OCI-LY1 (cell line): ENCODE results near the gene ZNF550.

ENCODE experiments used
- EZH2 ChIP-seq: fragments of 200-600 bp; sonication (generic), shearing (Covaris generic); IDR thresholded peaks from 2 replicates; pipeline ENCODE4 v1.8.0; 2017; ENCODE audit warnings: borderline replicate concordance, mixed run types, mild to moderate bottlenecking, antibody characterized with exemption, low read length, moderate library complexity, mixed read lengths
- TF ChIP-seq, protein P1 (sequence below): fragments of 200-600 bp; sonication (generic), shearing (Covaris generic); IDR thresholded peaks from 2 replicates; pipeline ENCODE4 v1.5.1; 2017; ENCODE audit warnings: mild to moderate bottlenecking, antibody characterized with exemption, low read length, moderate library complexity, mixed read lengths

DNA sequence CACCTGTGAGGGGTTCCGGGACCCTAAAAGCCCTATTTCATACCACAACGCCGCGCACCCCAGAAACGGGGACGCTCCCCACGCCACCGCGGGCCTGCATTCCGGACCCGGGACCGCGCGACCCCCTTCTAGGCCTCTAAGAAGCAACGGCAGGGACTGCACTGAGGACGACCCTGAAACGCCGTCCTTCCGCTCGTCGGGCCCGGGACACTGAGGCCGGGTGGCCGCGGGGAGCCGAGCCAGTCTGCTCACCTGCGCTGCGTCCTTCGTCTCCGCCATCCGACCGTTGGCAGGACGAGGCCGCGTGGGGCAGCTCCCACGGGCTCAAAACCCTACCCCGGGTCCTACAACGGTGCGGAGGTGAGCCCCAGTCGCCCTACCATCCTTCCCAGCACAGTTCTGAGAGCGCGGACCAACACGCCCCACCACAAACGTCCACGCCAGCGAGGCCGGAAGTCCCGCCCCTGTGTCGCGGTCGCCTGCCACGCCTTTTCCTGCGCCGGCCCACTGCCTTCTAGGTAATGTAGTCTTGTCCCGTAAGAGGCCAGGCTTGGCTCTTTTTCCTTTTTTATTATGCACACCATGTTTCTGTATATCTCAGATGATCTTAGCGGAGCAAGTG is at the start of gene ZNF550:
- TF ChIP-seq, protein P1, sequence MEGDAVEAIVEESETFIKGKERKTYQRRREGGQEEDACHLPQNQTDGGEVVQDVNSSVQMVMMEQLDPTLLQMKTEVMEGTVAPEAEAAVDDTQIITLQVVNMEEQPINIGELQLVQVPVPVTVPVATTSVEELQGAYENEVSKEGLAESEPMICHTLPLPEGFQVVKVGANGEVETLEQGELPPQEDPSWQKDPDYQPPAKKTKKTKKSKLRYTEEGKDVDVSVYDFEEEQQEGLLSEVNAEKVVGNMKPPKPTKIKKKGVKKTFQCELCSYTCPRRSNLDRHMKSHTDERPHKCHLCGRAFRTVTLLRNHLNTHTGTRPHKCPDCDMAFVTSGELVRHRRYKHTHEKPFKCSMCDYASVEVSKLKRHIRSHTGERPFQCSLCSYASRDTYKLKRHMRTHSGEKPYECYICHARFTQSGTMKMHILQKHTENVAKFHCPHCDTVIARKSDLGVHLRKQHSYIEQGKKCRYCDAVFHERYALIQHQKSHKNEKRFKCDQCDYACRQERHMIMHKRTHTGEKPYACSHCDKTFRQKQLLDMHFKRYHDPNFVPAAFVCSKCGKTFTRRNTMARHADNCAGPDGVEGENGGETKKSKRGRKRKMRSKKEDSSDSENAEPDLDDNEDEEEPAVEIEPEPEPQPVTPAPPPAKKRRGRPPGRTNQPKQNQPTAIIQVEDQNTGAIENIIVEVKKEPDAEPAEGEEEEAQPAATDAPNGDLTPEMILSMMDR: no peak
- TF ChIP-seq EZH2: no peak
